Vagina (tissue), 2 donors: ENCODE data around the gene SH3TC2. TPM values are rescaled to one million over a fixed set of nuclear protein-coding genes. Genes with fewer than 3 reads are reported as not detected.

Source experiments
- DNase-seq, 2 donors: peaks; one replicate each; pipeline ENCODE4 v3.0.0-alpha.2; 2017; ENCODE audit errors: extremely low spot score in 2 of 2
- H3K27ac ChIP-seq: fragments of 200-600 bp; sonication (generic); one replicate; pipeline ENCODE4 v1.5.1; 2019
- H3K27me3 ChIP-seq: fragments of 200-600 bp; sonication (generic); one replicate; pipeline ENCODE4 v1.5.1; 2019
- H3K36me3 ChIP-seq, 2 donors: fragments of 200-600 bp; sonication (generic); one replicate each; pipeline ENCODE4 v1.5.1; 2017 to 2019
- H3K4me1 ChIP-seq: fragments of 200-600 bp; sonication (generic); one replicate; pipeline ENCODE4 v1.5.1; 2019
- H3K4me3 ChIP-seq, 2 donors: fragments of 200-600 bp; sonication (generic); 1 replicate in 1 of 2; 2 replicates in 1 of 2; pipeline ENCODE4 v1.5.1; 2016 to 2019
- H3K9me3 ChIP-seq: fragments of 200-600 bp; sonication (generic); one replicate; pipeline ENCODE4 v1.5.1; 2019
- CTCF ChIP-seq, 3 experiments: fragments of 450-650 bp in 2 of 3; fragments of 200-600 bp in 1 of 3; sonication (generic) in 1 of 3; IDR thresholded peaks; one replicate each; pipeline ENCODE4 v1.5.1; 2017 to 2019; ENCODE audit warnings: antibody characterized with exemption in 3 of 3, mild to moderate bottlenecking in 2 of 3, moderate library complexity in 2 of 3
- POLR2A ChIP-seq, 2 donors: fragments of 450-650 bp; IDR thresholded peaks; one replicate each; pipeline ENCODE4 v1.6.1; 2017; ENCODE audit warnings: antibody characterized with exemption in 2 of 2, mild to moderate bottlenecking in 2 of 2, moderate library complexity in 2 of 2
- POLR2AphosphoS5 ChIP-seq, 2 donors: sonication (generic); formaldehyde crosslinking; IDR thresholded peaks; one replicate each; pipeline ENCODE4 v1.9.0; 2017; ENCODE audit warnings: antibody characterized with exemption in 2 of 2, mild to moderate bottlenecking in 2 of 2, low read depth in 1 of 2; ENCODE audit not compliant: insufficient read depth in 1 of 2
- intact Hi-C: fragments of 100-400 bp; cut with DNase I; formaldehyde crosslinking; loops from one replicate; pipeline ENCODE4 v1.15.1; 2023
- total RNA-seq: library from RNA; depleted of rRNA; stranded (reverse); fragments of >200 nt; gene quantifications from one replicate; pipeline ENCODE4 v1.2.3, GENCODE V29; 2016

SH3TC2 gene
- total RNA-seq, 1 donor from 2014 or later, result 2.0 TPM

GRCh38 chr5:149019679-149020078 is 43.2 kb downstream of the SH3TC2 start:
- no peak for DNase-seq
- H3K9me3 ChIP-seq, result no peaks in the 10 kb centered on the region
- H3K27ac ChIP-seq, result no peak overlapping the region
- H3K27me3 ChIP-seq, result no peaks in the 10 kb centered on the region
- H3K36me3 ChIP-seq, result no peaks in the 10 kb centered on the region
- intact Hi-C loops, result no loop called here
- H3K4me3 ChIP-seq, result no peak overlapping the region
- no peaks in the 10 kb centered on the region for H3K4me1 ChIP-seq
- TF ChIP-seq POLR2AphosphoS5 (IDR thresholded peaks at IDR 0.05; ENCODE audit: insufficient read depth in 1 of 2, low read depth in 1 of 2) (no peak), POLR2A (IDR thresholded peaks at IDR 0.05) (no peak), CTCF (IDR thresholded peaks at IDR 0.05) (no peak)

- Histone ChIP-seq H3K9me3 (no peaks in the 10 kb centered on the region), H3K4me1 (no peaks in the 10 kb centered on the region), H3K27ac (no peak overlapping the region), H3K4me3 (no peak overlapping the region), H3K36me3 (no peaks in the 10 kb centered on the region), H3K27me3 (no peaks in the 10 kb centered on the region)
- intact Hi-C loops, result no loop called here
- no peak for DNase-seq
- TF ChIP-seq POLR2A (IDR thresholded peaks at IDR 0.05), result no peak
- no peak for TF ChIP-seq POLR2AphosphoS5 (IDR thresholded peaks at IDR 0.05; ENCODE audit: insufficient read depth in 1 of 2, low read depth in 1 of 2)
- no peak for TF ChIP-seq CTCF (IDR thresholded peaks at IDR 0.05)
Measured at GRCh38 chr5:149018909-149019443, 43.9 kb downstream of the SH3TC2 start.

GRCh38 chr5:149017636-149018035 is 45.2 kb downstream of the SH3TC2 start:
- intact Hi-C loops, result no loop called here
- TF ChIP-seq POLR2A (IDR thresholded peaks at IDR 0.05) (no peak), POLR2AphosphoS5 (IDR thresholded peaks at IDR 0.05; ENCODE audit: insufficient read depth in 1 of 2, low read depth in 1 of 2) (no peak), CTCF (IDR thresholded peaks at IDR 0.05) (no peak)

DNA sequence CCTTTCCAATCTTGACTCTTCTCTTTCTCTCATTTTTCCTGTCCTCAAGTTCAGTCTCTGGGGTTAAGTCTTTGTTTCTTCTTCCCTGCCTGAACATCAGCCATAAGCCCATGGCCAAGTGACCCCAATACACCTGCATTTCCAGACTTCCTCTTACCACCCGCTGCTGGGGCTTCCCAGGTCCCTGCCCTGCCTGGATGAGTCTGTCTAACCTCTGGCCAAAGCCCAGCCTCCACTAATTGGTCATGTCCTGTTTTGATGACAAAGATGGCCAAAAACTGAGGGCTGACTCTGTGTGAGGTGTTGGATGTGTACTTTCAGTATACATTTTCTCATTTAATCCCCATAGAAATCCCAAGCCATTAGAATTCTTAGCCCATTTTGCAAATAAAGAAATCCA is 47.3 kb downstream of the SH3TC2 start:
- intact Hi-C loops, result no loop called here
- H3K9me3 ChIP-seq, result no peaks in the 10 kb centered on the region
- DNase-seq, result peak in 1 of 2 donors; percentile 60
- H3K27me3 ChIP-seq, result no peaks in the 10 kb centered on the region
- no peak overlapping the region for H3K4me3 ChIP-seq
- no peaks in the 10 kb centered on the region for H3K4me1 ChIP-seq
- TF ChIP-seq CTCF (IDR thresholded peaks at IDR 0.05) (no peak), POLR2AphosphoS5 (IDR thresholded peaks at IDR 0.05; ENCODE audit: insufficient read depth in 1 of 2, low read depth in 1 of 2) (no peak)
- H3K27ac ChIP-seq, result no peak overlapping the region
- no peaks in the 10 kb centered on the region for H3K36me3 ChIP-seq

More at GRCh38 chr5:149017636-149018035, 45.2 kb downstream of the SH3TC2 start:
- Histone ChIP-seq H3K9me3 (no peaks in the 10 kb centered on the region), H3K27ac (no peak overlapping the region), H3K4me3 (no peak overlapping the region), H3K36me3 (no peaks in the 10 kb centered on the region), H3K27me3 (no peaks in the 10 kb centered on the region), H3K4me1 (no peaks in the 10 kb centered on the region)
- no peak for DNase-seq

DNA sequence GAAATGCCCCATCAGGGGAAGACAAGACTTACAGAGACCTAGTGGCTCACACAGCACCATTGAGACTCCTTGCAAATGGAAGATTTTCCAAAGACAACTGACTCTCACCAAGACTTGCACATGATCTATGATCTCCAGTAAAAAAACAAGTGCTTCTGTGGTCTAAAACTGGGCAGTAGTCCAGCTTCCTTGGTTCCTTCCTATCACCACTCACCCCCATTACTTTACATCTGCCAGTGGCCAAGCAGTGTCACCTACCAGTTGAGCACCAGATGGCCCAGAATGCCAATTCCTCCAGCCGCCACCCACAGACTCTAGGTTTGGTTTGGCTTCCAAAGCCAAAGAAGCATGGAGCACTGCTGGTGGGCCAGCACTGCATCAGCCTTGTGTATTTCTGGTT is 47.7 kb downstream of the SH3TC2 start:
- Histone ChIP-seq H3K9me3 (no peaks in the 10 kb centered on the region), H3K36me3 (no peaks in the 10 kb centered on the region), H3K27me3 (no peaks in the 10 kb centered on the region), H3K4me3 (no peak overlapping the region), H3K4me1 (no peaks in the 10 kb centered on the region), H3K27ac (no peak overlapping the region)
- TF ChIP-seq POLR2A (IDR thresholded peaks at IDR 0.05) (no peak), CTCF (IDR thresholded peaks at IDR 0.05) (no peak), POLR2AphosphoS5 (IDR thresholded peaks at IDR 0.05; ENCODE audit: insufficient read depth in 1 of 2, low read depth in 1 of 2) (no peak)
- peak in 1 of 2 donors; percentile 60 for DNase-seq
- intact Hi-C loops, result no loop called here
